ENCODE measurements around the gene MYLK3.
A peak's percentile ranks its signal among the peaks of the same experiment; 100 is the strongest.

Gene MYLK3

GRCh38 chr16:46774743-46775177 lies 26.6 kb upstream of the MYLK3 start (continued):
- no peak for TF ChIP-seq ZC3H10 (CRISPR knock-in tag; IDR thresholded peaks at IDR 0.05)
- TF ChIP-seq CSRNP3 (CRISPR knock-in tag; IDR thresholded peaks at IDR 0.05) = no peak
- TF ChIP-seq OSR1 (CRISPR knock-in tag; IDR thresholded peaks at IDR 0.05) = no peak

GRCh38 chr16:46772463-46772862 lies 24.3 kb upstream of the MYLK3 start:
- ATAC-seq = no peak
- TF ChIP-seq ZNF565 (CRISPR knock-in tag; conservative IDR thresholded peaks at IDR 0.05; ENCODE audit: low read depth) (no peak), SNAI2 (CRISPR knock-in tag; IDR thresholded peaks at IDR 0.05) (no peak), OSR1 (CRISPR knock-in tag; IDR thresholded peaks at IDR 0.05) (no peak)

GRCh38 chr16:46768809-46769208 lies 20.7 kb upstream of the MYLK3 start:
- no peak for ATAC-seq
- TF ChIP-seq ZC3H10 (CRISPR knock-in tag; IDR thresholded peaks at IDR 0.05) = no peak
- no peak for TF ChIP-seq GLIS3 (CRISPR knock-in tag; IDR thresholded peaks at IDR 0.05)
- TF ChIP-seq BACH2 (CRISPR knock-in tag; IDR thresholded peaks at IDR 0.05; ENCODE audit: borderline replicate concordance) = no peak
- TF ChIP-seq PPARA (CRISPR knock-in tag; IDR thresholded peaks at IDR 0.05; ENCODE audit: borderline replicate concordance) = no peak
- no peak for TF ChIP-seq ESRRG (CRISPR knock-in tag; IDR thresholded peaks at IDR 0.05)
- no peak for TF ChIP-seq PATZ1 (CRISPR knock-in tag; IDR thresholded peaks at IDR 0.05; ENCODE audit: borderline replicate concordance)
- TF ChIP-seq ZFP30 (CRISPR knock-in tag; IDR thresholded peaks at IDR 0.05) = no peak
- no peak for TF ChIP-seq CSDC2 (CRISPR knock-in tag; IDR thresholded peaks at IDR 0.05)
- TF ChIP-seq ZNF565 (CRISPR knock-in tag; conservative IDR thresholded peaks at IDR 0.05; ENCODE audit: low read depth) = no peak
- TF ChIP-seq ZFP3 (CRISPR knock-in tag; IDR thresholded peaks at IDR 0.05) = no peak
- TF ChIP-seq ISL1 (CRISPR knock-in tag; IDR thresholded peaks at IDR 0.05) = no peak
- TF ChIP-seq TOX (CRISPR knock-in tag; IDR thresholded peaks at IDR 0.05; ENCODE audit: borderline replicate concordance) = no peak
- no peak for TF ChIP-seq POU6F1 (CRISPR knock-in tag; IDR thresholded peaks at IDR 0.05; ENCODE audit: borderline replicate concordance, low read depth)
- TF ChIP-seq ZNF70 (CRISPR knock-in tag; IDR thresholded peaks at IDR 0.05) = no peak
- TF ChIP-seq TCF4 (CRISPR knock-in tag; IDR thresholded peaks at IDR 0.05; ENCODE audit: borderline replicate concordance) = no peak

- TF ChIP-seq PATZ1 (CRISPR knock-in tag; IDR thresholded peaks at IDR 0.05; ENCODE audit: borderline replicate concordance) = no peak
- TF ChIP-seq BACH2 (CRISPR knock-in tag; IDR thresholded peaks at IDR 0.05; ENCODE audit: borderline replicate concordance) = no peak
- TF ChIP-seq PPARA (CRISPR knock-in tag; IDR thresholded peaks at IDR 0.05; ENCODE audit: borderline replicate concordance) = no peak
- no peak for TF ChIP-seq CSRNP3 (CRISPR knock-in tag; IDR thresholded peaks at IDR 0.05)
- no peak for TF ChIP-seq GLIS3 (CRISPR knock-in tag; IDR thresholded peaks at IDR 0.05)
- TF ChIP-seq ZNF8 (CRISPR knock-in tag; IDR thresholded peaks at IDR 0.05) = no peak
- TF ChIP-seq POU6F1 (CRISPR knock-in tag; IDR thresholded peaks at IDR 0.05; ENCODE audit: borderline replicate concordance, low read depth) = no peak
- no peak for TF ChIP-seq OSR1 (CRISPR knock-in tag; IDR thresholded peaks at IDR 0.05)
- no peak for TF ChIP-seq ESRRG (CRISPR knock-in tag; IDR thresholded peaks at IDR 0.05)
- no peak for TF ChIP-seq ARNTL (CRISPR knock-in tag; IDR thresholded peaks at IDR 0.05; ENCODE audit: borderline replicate concordance, low read depth)
- no peak for TF ChIP-seq ZFP30 (CRISPR knock-in tag; IDR thresholded peaks at IDR 0.05)
- no peak for TF ChIP-seq RARB (CRISPR knock-in tag; IDR thresholded peaks at IDR 0.05)
- no peak for TF ChIP-seq TOX (CRISPR knock-in tag; IDR thresholded peaks at IDR 0.05; ENCODE audit: borderline replicate concordance)
- no peak for TF ChIP-seq ZFP3 (CRISPR knock-in tag; IDR thresholded peaks at IDR 0.05)
- ATAC-seq = peak; percentile 50
Measured at GRCh38 chr16:46765050-46765449, 16.9 kb upstream of the MYLK3 start.

Measured in SK-N-SH treated with all-trans-retinoic acid at 6 μM for 48 hours (cell line).